Measurements from ENCODE around the gene CST9. TPM values are rescaled to one million over a fixed set of nuclear protein-coding genes. Genes with fewer than 3 reads are reported as not detected.
"Not testable (repeated sequence)": the region's sequence is repeated elsewhere in the genome, so short reads cannot be mapped to it uniquely, and the experiment has no call there.

Gene CST9
- total and polyA plus RNA-seq, 12 donors: not detected

- H3K4me3 ChIP-seq: peak overlapping the region; percentile 48 to 96 (median 84)
- peaks cover 23 to 36% of the 10 kb centered on the region in 2 donors for H3K4me1 ChIP-seq (replicated peaks in 1 of 2)
- TF ChIP-seq POLR2A (IDR thresholded peaks at IDR 0.05): no peak
- TF ChIP-seq CTCF (IDR thresholded peaks at IDR 0.05): no peak
- DNase-seq: no peak
- H3K36me3 ChIP-seq (replicated peaks in 1 of 2): peaks cover 0 to 26% of the 10 kb centered on the region in 2 donors
- no peaks in the 10 kb centered on the region for H3K27me3 ChIP-seq
- 14 to 21% (median 17%) methylated on average over 4 of the region's 4 CpGs for WGBS, 4 donors
- H3K9me3 ChIP-seq (replicated peaks in 1 of 3): no peaks in the 10 kb centered on the region
- intact Hi-C loops (cut with DNase I): loop anchor here in 1 of 2 donors (10.0 kb wide), 1 partner anchor 282 kb away; the partner anchor contains the start of gene NXT1
- peak overlapping the region in 4 of 5 donors; percentile 89 to 95 (median 90) for H3K27ac ChIP-seq
Observed at GRCh38 chr20:23636908-23637281, 31.2 kb upstream of the CST9 start.

GRCh38 chr20:23636182-23636907 is 30.6 kb upstream of the CST9 start:
- intact Hi-C loops (cut with DNase I): loop anchor here in 1 of 2 donors (10.0 kb wide), 1 partner anchor 282 kb away; the partner anchor contains the start of gene NXT1
- WGBS, 4 donors: 53 to 68% (median 67%) methylated on average over 10 to 19 of the region's 19 CpGs
- TF ChIP-seq CTCF (IDR thresholded peaks at IDR 0.05) (no peak), POLR2A (IDR thresholded peaks at IDR 0.05) (no peak)
- Histone ChIP-seq H3K27ac (peak overlapping the region in 1 of 5 donors; percentile 95), H3K4me1 (replicated peaks in 1 of 2) (peaks cover 19 to 31% of the 10 kb centered on the region in 2 donors), H3K27me3 (no peaks in the 10 kb centered on the region), H3K36me3 (replicated peaks in 1 of 2) (peaks cover 0 to 26% of the 10 kb centered on the region in 2 donors), H3K4me3 (peak overlapping the region in 2 of 4 donors; percentile 81 to 87), H3K9me3 (replicated peaks in 1 of 3) (no peaks in the 10 kb centered on the region)
- DNase-seq: no peak

GRCh38 chr20:23635768-23636090 is 30.0 kb upstream of the CST9 start:
- H3K27me3 ChIP-seq; H3K9me3 ChIP-seq (replicated peaks in 1 of 3); DNase-seq: not testable (repeated sequence)
- H3K27ac ChIP-seq: peak overlapping the region in 1 of 5 donors; percentile 46
- peaks cover 12 to 25% of the 10 kb centered on the region in 2 donors for H3K4me1 ChIP-seq (replicated peaks in 1 of 2)
- 78 to 82% (median 82%) methylated on average over 1 to 2 of the region's 2 CpGs for WGBS, 4 donors
- peak overlapping the region in 1 of 4 donors; percentile 87 for H3K4me3 ChIP-seq
- H3K36me3 ChIP-seq (replicated peaks in 1 of 2): peaks cover 0 to 26% of the 10 kb centered on the region in 2 donors
- intact Hi-C loops (cut with DNase I): loop anchor here in 1 of 2 donors (10.0 kb wide), 1 partner anchor 281 kb away; the partner anchor contains the start of gene NXT1

GRCh38 chr20:23634985-23635767 is 29.5 kb upstream of the CST9 start:
- intact Hi-C loops (cut with DNase I): loop anchor here in 1 of 2 donors (10.0 kb wide), 1 partner anchor 280 kb away; the partner anchor contains the start of gene NXT1
- DNase-seq: peak in 4 of 7 donors; percentile 50 to 64 (median 54)
- H3K36me3 ChIP-seq (replicated peaks in 1 of 2): peaks cover 0 to 26% of the 10 kb centered on the region in 2 donors
- 52 to 68% (median 64%) methylated on average over 9 to 12 of the region's 12 CpGs for WGBS, 4 donors
- H3K4me1 ChIP-seq (replicated peaks in 1 of 2): peaks cover 12 to 24% of the 10 kb centered on the region in 2 donors
- no peaks in the 10 kb centered on the region for H3K9me3 ChIP-seq (replicated peaks in 1 of 3)
- no peak for TF ChIP-seq CTCF (IDR thresholded peaks at IDR 0.05)
- no peak for TF ChIP-seq POLR2A (IDR thresholded peaks at IDR 0.05)
- H3K4me3 ChIP-seq: peak overlapping the region in 1 of 4 donors; percentile 87
- no peaks in the 10 kb centered on the region for H3K27me3 ChIP-seq
- H3K27ac ChIP-seq: peak overlapping the region in 1 of 5 donors; percentile 50
